ENCODE data around the gene CCDC187. TPM values are rescaled to one million over a fixed set of nuclear protein-coding genes. Genes with fewer than 3 reads are reported as not detected.

Gene CCDC187
- total RNA-seq, 1 donor from 2014 or later: not detected

GRCh38 chr9:136244122-136244968 lies 59.5 kb downstream of the CCDC187 start:
- no peaks in the 10 kb centered on the region for H3K9me3 Mint-ChIP-seq (ENCODE audit: low read depth)
- H3K27me3 Mint-ChIP-seq (ENCODE audit: low read depth): no peaks in the 10 kb centered on the region
- H3K36me3 Mint-ChIP-seq (ENCODE audit: low read depth): no peaks in the 10 kb centered on the region
- H3K4me3 Mint-ChIP-seq (ENCODE audit: unreplicated experiment): peak overlapping the region; percentile 80
- H3K4me1 Mint-ChIP-seq (ENCODE audit: low read depth): peaks cover 24% of the 10 kb centered on the region
- peak overlapping the region; percentile 77 for H3K27ac Mint-ChIP-seq (ENCODE audit: unreplicated experiment)
- no peak for DNase-seq (ENCODE audit: low spot score)
- TF ChIP-seq CTCF (IDR thresholded peaks at IDR 0.05): no peak

- H3K27me3 Mint-ChIP-seq (ENCODE audit: low read depth): no peaks in the 10 kb centered on the region
- no peak for DNase-seq (ENCODE audit: low spot score)
These were observed 60.3 kb downstream of the CCDC187 start for GRCh38 chr9:136243631-136244030.

GRCh38 chr9:136242918-136243525 lies 60.9 kb downstream of the CCDC187 start:
- Mint-ChIP-seq H3K4me3 (ENCODE audit: unreplicated experiment) (no peak overlapping the region), H3K36me3 (ENCODE audit: low read depth) (no peaks in the 10 kb centered on the region), H3K9me3 (ENCODE audit: low read depth) (no peaks in the 10 kb centered on the region), H3K27ac (ENCODE audit: unreplicated experiment) (no peak overlapping the region), H3K27me3 (ENCODE audit: low read depth) (no peaks in the 10 kb centered on the region), H3K4me1 (ENCODE audit: low read depth) (peaks cover 24% of the 10 kb centered on the region)
- no peak for DNase-seq (ENCODE audit: low spot score)
- peak; percentile 27 for TF ChIP-seq CTCF (IDR thresholded peaks at IDR 0.05)

More at GRCh38 chr9:136243631-136244030, 60.3 kb downstream of the CCDC187 start:
- Mint-ChIP-seq H3K4me1 (ENCODE audit: low read depth) (peaks cover 24% of the 10 kb centered on the region), H3K9me3 (ENCODE audit: low read depth) (no peaks in the 10 kb centered on the region), H3K4me3 (ENCODE audit: unreplicated experiment) (no peak overlapping the region), H3K27ac (ENCODE audit: unreplicated experiment) (no peak overlapping the region), H3K36me3 (ENCODE audit: low read depth) (no peaks in the 10 kb centered on the region)
- TF ChIP-seq CTCF (IDR thresholded peaks at IDR 0.05): no peak

- no peak for DNase-seq (ENCODE audit: low spot score)
- H3K27ac Mint-ChIP-seq (ENCODE audit: unreplicated experiment): no peak overlapping the region
- H3K36me3 Mint-ChIP-seq (ENCODE audit: low read depth): no peaks in the 10 kb centered on the region
- H3K27me3 Mint-ChIP-seq (ENCODE audit: low read depth): no peaks in the 10 kb centered on the region
- H3K9me3 Mint-ChIP-seq (ENCODE audit: low read depth): no peaks in the 10 kb centered on the region
- TF ChIP-seq CTCF (IDR thresholded peaks at IDR 0.05): no peak
- H3K4me3 Mint-ChIP-seq (ENCODE audit: unreplicated experiment): no peak overlapping the region
- peaks cover 24% of the 10 kb centered on the region for H3K4me1 Mint-ChIP-seq (ENCODE audit: low read depth)
These were observed 61.6 kb downstream of the CCDC187 start for GRCh38 chr9:136242248-136242647.

- Mint-ChIP-seq H3K27ac (ENCODE audit: unreplicated experiment) (no peak overlapping the region), H3K4me3 (ENCODE audit: unreplicated experiment) (no peak overlapping the region), H3K36me3 (ENCODE audit: low read depth) (no peaks in the 10 kb centered on the region), H3K4me1 (ENCODE audit: low read depth) (peaks cover 24% of the 10 kb centered on the region), H3K27me3 (ENCODE audit: low read depth) (no peaks in the 10 kb centered on the region), H3K9me3 (ENCODE audit: low read depth) (no peaks in the 10 kb centered on the region)
- no peak for TF ChIP-seq CTCF (IDR thresholded peaks at IDR 0.05)
- DNase-seq (ENCODE audit: low spot score): no peak
These were observed 62.4 kb downstream of the CCDC187 start for GRCh38 chr9:136241542-136241941.
